ENCODE data around the gene OARD1. TPM values are rescaled to one million over a fixed set of nuclear protein-coding genes. Genes with fewer than 3 reads are reported as not detected.

OARD1 gene
- total RNA-seq, 4 donors from 2014 or later, result 11.9 to 19.4 (median 16.5) TPM

- DNase-seq (ENCODE audit: extremely low spot score), result no peak
- intact Hi-C loops (cut with DNase I), result no loop called here
- Histone ChIP-seq H3K9me3 (no peaks in the 10 kb centered on the region), H3K4me3 (no peak overlapping the region), H3K27ac (replicated peaks in 1 of 4) (no peak overlapping the region), H3K4me1 (peaks cover 0 to 5% (median 0%) of the 10 kb centered on the region in 4 donors), H3K36me3 (peaks cover 78 to 100% (median 94%) of the 10 kb centered on the region in 4 donors), H3K27me3 (no peaks in the 10 kb centered on the region)
- TF ChIP-seq POLR2A (IDR thresholded peaks at IDR 0.05; ENCODE audit: low read depth), result no peak
- WGBS, result 92% methylated on average over 6 of the region's 6 CpGs
Measured at GRCh38 chr6:41093729-41094128, 21.6 kb upstream of the OARD1 start.

GRCh38 chr6:41092421-41093140 lies 20.4 kb upstream of the OARD1 start:
- H3K9me3 ChIP-seq, result no peaks in the 10 kb centered on the region
- H3K27me3 ChIP-seq, result no peaks in the 10 kb centered on the region
- no peak for DNase-seq (ENCODE audit: extremely low spot score)
- WGBS, result 93% methylated on average over 4 of the region's 4 CpGs
- peaks cover 69 to 93% (median 85%) of the 10 kb centered on the region in 4 donors for H3K36me3 ChIP-seq
- no peak overlapping the region for H3K4me3 ChIP-seq
- peak in 1 of 3 experiments; percentile 21 for TF ChIP-seq CTCF (IDR thresholded peaks at IDR 0.05)
- TF ChIP-seq POLR2A (IDR thresholded peaks at IDR 0.05; ENCODE audit: low read depth), result no peak
- intact Hi-C loops (cut with DNase I), result no loop called here
- H3K27ac ChIP-seq (replicated peaks in 1 of 4), result no peak overlapping the region
- no peaks in the 10 kb centered on the region for H3K4me1 ChIP-seq

- H3K27me3 ChIP-seq, result no peaks in the 10 kb centered on the region
- 89% methylated on average over 1 of the region's 1 CpG for WGBS
- H3K4me1 ChIP-seq, result no peaks in the 10 kb centered on the region
- no peak overlapping the region for H3K27ac ChIP-seq (replicated peaks in 1 of 4)
- TF ChIP-seq POLR2A (IDR thresholded peaks at IDR 0.05; ENCODE audit: low read depth) (no peak), EP300 (IDR thresholded peaks at IDR 0.05) (no peak), POLR2AphosphoS5 (IDR thresholded peaks at IDR 0.05) (no peak), CTCF (IDR thresholded peaks at IDR 0.05) (no peak)
- intact Hi-C loops (cut with DNase I), result no loop called here
- no peak for DNase-seq (ENCODE audit: extremely low spot score)
- H3K4me3 ChIP-seq, result no peak overlapping the region
- no peaks in the 10 kb centered on the region for H3K9me3 ChIP-seq
- H3K36me3 ChIP-seq, result peaks cover 55 to 90% (median 73%) of the 10 kb centered on the region in 4 donors
Measured at GRCh38 chr6:41090841-41091761, 18.9 kb upstream of the OARD1 start.

GRCh38 chr6:41088451-41088850 lies 16.3 kb upstream of the OARD1 start:
- H3K27ac ChIP-seq (replicated peaks in 1 of 4), result no peak overlapping the region
- H3K36me3 ChIP-seq, result peaks cover 40 to 89% (median 67%) of the 10 kb centered on the region in 4 donors
- TF ChIP-seq CTCF (IDR thresholded peaks at IDR 0.05) (no peak), POLR2A (IDR thresholded peaks at IDR 0.05; ENCODE audit: low read depth) (no peak), POLR2AphosphoS5 (IDR thresholded peaks at IDR 0.05) (no peak), EP300 (IDR thresholded peaks at IDR 0.05) (no peak)
- WGBS, result 86% methylated on average over 4 of the region's 4 CpGs
- H3K4me3 ChIP-seq, result no peak overlapping the region
- DNase-seq (ENCODE audit: extremely low spot score), result no peak
- H3K27me3 ChIP-seq, result no peaks in the 10 kb centered on the region
- H3K9me3 ChIP-seq, result no peaks in the 10 kb centered on the region
- intact Hi-C loops (cut with DNase I), result no loop called here
- no peaks in the 10 kb centered on the region for H3K4me1 ChIP-seq

- Histone ChIP-seq H3K9me3 (no peaks in the 10 kb centered on the region), H3K27ac (replicated peaks in 1 of 4) (no peak overlapping the region), H3K27me3 (no peaks in the 10 kb centered on the region), H3K4me1 (no peaks in the 10 kb centered on the region), H3K4me3 (no peak overlapping the region), H3K36me3 (peaks cover 20 to 81% (median 49%) of the 10 kb centered on the region in 4 donors)
- TF ChIP-seq EP300 (IDR thresholded peaks at IDR 0.05), result no peak
- no peak for TF ChIP-seq CTCF (IDR thresholded peaks at IDR 0.05)
- TF ChIP-seq POLR2AphosphoS5 (IDR thresholded peaks at IDR 0.05), result no peak
- no peak for TF ChIP-seq POLR2A (IDR thresholded peaks at IDR 0.05; ENCODE audit: low read depth)
- intact Hi-C loops (cut with DNase I), result no loop called here
- no peak for DNase-seq (ENCODE audit: extremely low spot score)
Measured at GRCh38 chr6:41085182-41085581, 13.0 kb upstream of the OARD1 start.

Data from esophagus muscularis mucosa (tissue), 4 donors.